T1000 (cell line): Measurements from ENCODE around the gene DHX8.
A peak's percentile ranks its signal among the peaks of the same experiment; 100 is the strongest.
"Not testable (repeated sequence)": the region's sequence is repeated elsewhere in the genome, so short reads cannot be mapped to it uniquely, and the experiment has no call there.

Experiments used
- DNase-seq: peaks from one replicate; lab custom pipeline; 2025; ENCODE audit warnings: mixed read lengths; lab: John Stamatoyannopoulos, UW

The DHX8 gene

DNA sequence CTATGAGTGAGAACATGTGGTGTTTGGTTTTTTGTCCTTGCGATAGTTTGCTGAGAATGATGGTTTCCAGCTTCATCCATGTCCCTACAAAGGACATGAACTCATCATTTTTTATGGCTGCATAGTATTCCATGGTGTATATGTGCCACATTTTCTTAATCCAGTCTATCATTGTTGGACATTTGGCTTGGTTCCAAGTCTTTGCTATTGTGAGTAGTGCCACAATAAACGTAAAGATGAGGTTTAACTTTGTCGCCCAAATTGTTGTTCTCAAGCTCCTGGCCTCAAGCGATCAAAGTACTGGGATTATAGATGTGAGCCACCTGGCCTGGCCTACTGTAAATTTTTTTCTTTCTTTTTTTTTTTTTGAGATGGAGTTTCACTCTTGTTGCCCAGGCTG is 21.2 kb upstream of the DHX8 start:
- DNase-seq, result not testable (repeated sequence)

DNA sequence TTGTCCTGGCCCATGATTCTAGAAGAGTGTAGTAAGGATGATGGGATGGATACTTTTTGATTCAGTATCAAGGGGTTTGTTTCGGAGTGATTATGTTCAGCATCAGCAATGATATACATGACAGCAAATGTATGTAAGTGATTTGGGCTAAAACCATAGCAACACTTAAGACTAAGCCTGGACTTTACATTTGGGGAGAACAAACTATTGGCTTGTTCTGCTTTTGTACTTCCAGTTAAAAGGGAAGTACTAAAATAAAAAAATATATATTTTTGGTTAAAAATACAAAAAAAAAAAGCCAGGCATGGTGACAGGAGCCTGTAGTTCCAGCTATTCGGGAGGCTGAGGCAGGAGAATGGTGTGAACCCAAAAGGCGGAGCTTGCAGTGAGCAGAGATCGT is 20.5 kb upstream of the DHX8 start:
- no peak for DNase-seq

DNA sequence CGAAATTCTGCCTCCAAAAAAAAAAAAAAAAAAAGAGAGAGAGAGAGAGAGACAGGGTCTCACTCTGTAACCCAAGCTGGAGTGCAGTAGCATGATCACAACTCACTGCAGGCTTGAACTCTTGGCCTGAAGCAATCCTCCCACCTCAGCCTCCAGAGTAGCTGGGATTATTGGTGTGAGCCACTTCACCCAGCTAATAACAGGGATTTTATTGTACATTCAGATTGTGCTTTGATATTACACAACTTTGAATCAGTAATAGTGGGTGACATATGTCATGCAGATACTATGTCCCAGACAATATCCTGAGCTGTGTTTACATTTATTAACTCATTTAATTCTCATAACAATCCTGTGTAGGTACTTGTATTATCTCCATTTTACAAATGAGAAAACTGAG is 19.7 kb upstream of the DHX8 start:
- DNase-seq, result no peak

DNA sequence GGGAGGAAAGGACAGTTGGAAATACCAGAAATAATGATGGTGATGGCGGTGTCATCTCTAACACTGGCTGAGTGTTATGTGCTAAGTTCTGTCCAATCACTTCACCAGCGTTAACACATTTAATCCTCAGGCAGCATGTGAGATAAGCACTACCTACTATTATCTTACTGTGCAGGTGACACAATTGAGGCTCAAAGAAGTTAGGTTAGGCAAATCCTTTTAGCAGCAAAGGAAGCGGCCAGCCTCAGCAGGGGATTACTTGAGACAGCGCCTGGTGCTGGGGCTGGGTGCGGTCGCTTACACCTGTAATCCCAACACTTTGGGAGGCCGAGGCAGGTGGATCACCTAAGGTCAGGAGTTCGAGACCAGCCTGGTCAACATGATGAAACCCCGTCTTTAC is 18.7 kb upstream of the DHX8 start:
- DNase-seq, result no peak

DNA sequence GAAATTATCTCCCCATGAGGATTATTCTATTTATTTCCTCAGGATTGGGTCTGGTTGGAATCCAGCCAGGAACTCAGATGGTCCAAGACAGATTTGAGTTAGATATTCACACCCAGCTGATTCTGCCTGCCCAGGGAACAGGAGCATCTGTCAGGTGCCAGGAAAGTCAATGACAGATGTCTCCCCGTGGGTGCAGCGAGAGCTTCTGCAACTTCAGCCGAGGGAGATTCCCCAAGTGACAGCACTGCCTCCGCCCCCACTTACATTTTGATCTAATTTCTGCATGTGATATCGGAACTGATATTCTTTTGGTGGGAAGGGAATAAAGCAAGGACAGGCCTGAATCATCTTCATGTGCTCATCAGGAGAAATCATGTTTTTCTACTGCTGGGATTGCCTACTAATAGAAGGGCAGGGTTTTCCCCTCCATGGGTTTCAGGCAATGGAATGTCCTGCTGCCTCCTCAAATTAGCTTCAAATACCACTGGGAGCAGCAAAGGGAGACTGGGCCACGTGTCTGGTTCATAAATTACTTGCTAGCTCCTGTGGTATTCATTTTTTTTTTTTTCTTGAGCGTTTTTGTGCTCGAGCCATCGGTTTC is 15.7 kb upstream of the DHX8 start:
- no peak for DNase-seq

DNA sequence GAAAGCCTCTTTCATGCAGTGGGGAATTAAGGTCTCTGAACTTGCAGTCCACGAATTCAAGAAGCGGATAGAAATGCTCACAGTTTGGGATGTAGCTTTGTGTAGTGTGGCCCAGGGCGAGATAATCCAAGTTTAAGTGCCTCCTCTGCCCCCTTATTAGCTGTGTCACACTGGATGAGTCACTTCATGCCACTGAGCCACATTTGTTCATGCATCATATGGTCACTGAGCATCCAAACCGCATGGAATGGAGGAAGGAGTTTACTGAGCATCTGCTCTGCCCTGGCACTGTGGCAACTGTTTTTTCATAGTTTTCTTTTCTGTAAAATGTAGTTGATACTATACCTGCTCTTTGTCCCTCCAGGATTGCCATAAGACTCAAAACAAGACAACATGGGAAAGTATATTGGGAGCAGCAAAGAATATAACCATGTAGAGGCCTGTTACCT is 15.1 kb upstream of the DHX8 start:
- peak; percentile 30 for DNase-seq

DNA sequence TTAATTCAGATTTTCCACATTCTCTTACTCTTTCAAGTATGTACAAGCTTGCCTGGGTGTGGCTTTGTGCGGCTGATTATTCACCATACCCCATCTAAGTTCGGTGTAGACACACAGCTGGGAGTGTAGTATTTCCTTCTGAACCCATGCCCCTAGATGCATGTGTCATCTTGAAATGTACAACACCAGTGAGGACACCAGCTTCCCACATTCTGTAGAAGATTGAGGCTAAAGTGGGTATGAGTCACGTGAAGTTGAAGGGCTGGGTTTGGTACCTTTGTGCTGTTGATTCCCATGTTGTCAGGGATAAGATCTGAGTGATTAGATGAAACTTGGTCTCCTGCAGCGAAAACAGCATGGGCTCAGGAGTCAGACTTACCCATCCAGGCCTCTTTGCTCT is 14.6 kb upstream of the DHX8 start:
- DNase-seq, result peak; percentile 67

DNA sequence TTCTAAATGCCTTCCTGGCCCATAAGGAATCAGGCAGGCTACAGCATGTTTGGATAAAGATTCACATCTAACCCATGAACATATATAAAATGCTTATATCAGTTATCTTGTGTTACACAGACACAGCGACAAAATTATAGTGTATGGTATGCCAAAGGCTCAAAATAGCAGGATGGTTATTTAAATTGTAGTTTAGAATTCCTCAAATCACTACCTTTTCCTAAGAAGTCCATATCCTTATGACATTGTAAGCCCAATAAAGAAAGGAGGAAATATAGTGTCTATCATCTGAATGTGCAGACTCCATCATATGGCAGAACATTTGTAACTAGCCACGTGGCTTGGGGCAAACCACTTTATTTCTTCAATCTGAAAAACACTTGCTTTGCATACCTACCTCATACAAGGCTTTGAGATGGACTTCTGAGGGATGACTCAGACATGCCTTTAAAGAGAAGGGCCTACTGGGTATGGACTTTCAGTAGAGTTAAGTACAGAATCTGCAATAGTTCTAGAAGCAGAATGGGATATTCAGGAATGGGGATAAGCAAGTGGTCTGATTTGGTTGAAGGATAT is 12.1 kb upstream of the DHX8 start:
- no peak for DNase-seq

DNA sequence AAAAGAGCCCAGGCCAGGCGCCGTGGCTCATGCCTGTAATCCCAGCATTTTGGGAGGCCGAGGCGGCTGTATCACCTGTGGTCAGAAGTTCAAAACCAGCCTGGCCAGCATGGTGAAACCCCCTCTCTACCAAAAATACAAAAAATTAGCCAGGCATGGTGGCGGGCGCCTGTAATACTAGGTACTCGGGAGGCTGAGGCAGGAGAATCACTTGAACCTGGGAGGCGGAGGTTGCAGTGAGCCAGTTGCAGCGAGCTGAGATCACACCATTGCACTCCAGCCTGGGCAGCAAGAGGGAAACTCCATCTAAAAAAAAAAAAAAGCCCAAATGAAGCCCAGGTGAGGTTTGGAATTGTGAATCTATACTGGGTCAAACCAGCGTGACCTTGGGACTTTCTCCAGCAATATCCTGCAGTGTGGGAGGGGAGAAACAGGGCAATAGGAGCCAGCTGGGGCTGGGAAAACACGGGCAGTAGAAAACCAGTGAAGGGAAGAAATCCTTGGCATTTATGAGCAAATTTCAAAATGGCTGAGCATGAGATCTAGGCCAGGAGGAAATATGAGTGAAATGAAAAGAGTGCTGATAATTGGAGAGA is 8.2 kb upstream of the DHX8 start:
- no peak for DNase-seq

DNA sequence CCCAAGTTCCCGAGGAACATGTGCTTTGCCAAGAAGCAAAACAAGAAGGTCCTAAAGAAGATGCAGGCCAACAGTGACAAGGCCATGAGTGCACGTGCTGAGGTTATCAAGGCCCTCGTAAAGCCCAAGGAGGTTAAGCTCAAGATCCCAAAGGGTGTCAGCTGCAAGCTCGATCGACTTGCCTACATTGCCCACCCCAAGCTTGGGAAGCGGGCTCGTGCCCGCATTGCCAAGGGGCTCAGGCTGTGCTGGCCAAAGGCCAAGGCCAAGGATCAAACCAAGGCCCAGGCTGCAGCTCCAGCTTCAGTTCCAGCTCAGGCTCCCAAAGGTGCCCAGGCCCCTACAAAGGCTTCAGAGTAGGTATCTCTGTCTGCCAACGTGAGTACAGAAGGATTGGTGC is 7.5 kb upstream of the DHX8 start:
- DNase-seq, result not testable (repeated sequence)

DNA sequence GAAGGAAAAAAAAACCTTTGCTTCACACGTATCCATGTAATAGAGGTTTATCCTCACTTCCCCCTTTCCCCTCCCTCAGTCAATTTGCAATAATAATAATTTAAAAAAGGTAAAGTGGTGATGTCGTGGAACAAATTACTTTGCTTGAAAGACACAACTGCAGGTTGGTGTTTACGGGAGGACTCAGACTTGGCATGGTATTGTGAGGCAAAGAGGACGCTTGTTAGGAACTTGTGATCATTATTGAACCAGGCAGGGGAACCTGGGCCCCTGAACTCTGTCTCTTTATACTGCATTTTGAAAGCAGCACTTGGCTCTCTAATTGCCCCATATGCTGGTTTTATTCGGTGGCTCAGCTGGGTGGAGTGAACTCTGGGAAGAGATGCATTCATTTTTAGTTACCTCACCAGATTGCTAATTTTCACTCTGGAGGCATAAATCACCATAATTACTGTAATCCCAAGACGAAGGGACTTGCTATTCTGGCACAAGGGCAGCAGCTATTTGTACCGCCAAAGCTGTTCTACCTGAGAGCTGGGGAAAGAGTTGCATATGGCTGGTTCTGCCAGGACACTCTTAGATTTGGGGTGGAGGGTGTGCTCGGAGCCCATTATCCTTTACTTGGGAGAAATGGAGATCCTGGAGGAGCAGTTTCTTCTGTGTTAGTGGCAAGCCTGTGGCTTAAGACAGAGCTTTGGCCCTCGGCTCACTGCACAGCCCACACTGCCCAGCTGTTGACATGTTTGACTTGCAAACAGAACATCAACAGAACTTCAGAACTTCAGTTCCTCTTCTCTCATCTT is 5.7 kb upstream of the DHX8 start:
- no peak for DNase-seq

DNA sequence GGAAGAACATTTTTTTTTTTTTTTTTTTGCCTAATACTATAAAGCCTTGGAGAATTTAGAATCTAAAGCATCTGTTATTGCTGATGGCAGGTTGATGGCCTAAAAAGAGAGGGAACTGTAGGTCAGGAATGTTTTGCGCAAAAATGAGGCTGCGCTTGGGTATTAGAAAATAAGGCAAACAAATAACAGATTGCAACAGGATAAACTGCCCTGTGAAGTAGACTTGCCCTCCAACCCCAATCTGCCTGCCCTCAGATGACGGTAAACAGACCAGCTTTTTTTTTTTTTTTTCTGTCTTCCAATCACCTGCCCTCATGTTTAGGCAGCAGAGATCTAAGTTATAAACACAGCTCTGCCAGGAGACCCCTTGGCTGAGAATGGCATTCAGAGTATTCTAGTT is 3.8 kb upstream of the DHX8 start:
- DNase-seq, result no peak

DNA sequence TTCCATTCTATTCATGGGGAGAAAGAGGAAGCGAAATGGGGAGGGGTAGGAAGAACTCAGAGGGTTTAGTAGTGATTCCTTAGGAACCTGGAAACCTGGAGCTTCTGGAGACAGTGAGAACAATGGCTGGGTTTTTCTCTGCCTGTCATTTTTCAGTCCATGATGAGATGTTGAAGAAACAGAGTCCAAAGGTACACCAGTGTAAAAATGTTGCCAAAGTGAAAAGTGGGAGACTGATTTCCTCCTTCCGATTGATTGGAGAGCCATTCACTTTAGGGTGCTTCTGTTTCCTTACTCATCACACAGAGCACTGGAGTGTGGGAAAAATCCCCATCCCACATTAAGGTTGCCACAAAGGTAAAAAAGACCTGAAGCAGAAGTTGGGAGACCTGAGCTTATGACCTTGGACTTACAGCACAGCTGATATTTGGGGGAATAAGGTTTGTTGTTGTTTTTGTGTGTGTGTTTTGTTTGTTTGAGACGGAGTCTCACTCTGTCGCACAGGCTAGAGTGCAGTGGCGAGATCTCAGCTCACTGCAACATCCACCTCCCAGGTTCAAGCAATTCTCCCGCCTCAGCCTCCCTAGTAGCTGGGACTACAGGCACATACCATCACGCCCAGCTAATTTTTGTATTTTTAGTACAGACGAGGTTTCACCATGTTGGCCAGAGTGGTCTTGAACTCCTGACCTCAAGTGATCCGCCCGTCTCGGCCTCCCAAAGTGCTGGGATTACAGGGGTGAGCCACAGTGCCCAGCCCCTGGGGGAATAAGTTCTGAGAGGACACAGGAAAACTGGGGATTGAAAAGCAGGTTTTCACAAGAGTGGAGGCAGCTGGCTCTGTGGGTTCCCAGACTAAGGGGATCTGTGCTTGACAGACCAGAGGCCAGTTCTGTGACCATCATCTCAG is 1.4 kb upstream of the DHX8 start:
- DNase-seq, result no peak

DNA sequence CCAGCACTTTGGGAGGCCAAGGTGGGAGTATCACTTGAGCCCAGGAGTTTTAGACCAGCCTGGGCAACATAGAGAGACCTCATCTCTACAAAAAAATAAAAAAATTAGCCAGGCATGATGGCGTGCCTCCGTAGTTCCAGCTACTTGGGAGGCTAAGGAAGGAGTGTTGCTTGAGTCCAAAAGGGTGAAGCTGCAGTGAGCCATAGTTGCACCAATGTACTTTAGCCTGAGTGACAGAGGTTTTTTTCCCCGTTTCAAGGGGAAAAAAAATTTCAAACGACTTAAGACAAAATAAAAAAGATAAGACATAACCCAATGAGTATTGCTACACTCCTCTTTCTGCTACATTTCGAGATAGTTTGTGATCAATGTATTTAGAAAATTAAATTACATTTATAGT is 6.8 kb downstream of the DHX8 start:
- no peak for DNase-seq

DNA sequence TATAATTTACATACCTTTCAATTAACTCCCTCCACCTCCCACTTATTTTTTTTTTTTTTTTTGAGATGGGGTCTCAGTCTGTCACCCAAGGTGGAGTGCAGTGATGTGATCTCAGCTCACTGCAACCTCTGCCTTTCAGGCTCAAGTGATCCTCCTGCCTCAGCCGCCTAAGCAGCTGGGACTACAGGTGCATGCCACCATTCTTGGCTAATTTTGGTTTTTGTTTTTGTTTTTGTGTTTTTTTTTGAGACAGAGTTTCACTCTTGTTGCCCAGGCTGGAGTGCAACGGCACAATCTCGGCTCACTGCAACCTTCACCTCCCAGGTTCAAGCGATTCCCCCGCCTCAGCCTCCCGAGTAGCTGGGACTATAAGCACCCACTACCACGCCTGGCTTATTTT is 25.7 kb downstream of the DHX8 start:
- DNase-seq, result not testable (repeated sequence)

DNA sequence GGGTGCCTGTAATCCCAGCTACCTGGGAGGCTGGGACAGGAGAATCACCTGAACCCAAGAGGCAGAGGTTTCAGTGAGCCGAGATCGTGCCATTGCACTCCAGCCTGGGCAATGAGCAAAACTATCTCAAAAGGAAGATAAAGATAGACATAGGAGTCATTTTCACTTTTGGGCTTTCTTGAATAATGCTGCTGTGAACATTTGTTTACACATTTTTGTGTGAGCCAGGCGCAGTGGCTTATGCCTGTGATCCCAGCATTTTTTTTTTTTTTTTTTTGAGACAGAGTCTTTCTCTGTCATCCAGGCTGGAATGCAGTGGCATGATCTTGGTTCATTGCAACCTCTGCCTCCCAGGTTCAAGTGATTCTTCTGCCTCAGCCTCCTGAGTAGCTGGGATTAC is 27.4 kb downstream of the DHX8 start:
- DNase-seq, result not testable (repeated sequence)

DNA sequence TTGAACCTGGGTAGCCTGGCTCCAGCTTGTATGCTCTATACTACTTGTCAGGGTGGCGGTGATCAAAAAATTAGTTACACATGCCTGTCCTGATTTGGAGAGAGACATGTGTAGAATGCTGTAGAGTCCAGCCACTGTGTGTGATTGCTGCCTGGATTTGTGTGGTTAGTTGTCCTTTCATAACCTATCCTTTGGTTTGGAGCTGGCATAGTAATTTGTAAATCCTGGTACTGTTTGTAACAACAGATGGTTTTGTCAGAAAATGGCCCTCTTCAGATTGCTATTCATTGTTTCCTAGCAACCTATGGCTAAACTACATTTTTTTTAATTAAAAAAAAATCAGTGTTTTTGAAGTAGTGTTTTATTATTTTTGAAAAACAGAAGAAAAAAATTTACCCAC is 31.9 kb downstream of the DHX8 start:
- DNase-seq, result no peak

DNA sequence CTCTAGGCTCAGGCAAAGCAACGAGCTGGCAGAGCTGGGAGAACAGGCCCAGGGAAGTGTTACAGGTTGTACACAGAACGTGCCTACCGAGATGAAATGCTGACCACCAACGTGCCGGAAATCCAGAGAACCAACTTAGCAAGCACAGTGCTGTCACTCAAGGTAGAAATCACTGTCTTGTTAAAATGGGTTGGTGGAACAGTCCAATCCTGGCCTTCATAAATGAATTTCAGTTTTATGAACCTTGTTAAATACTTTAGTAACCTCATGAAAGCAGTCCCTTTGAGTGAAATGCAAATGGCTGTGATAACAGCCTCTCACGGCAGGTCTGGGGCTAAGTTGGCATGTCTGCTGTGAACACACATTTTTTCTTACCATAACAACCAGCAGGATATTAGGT is 33.4 kb downstream of the DHX8 start:
- no peak for DNase-seq

DNA sequence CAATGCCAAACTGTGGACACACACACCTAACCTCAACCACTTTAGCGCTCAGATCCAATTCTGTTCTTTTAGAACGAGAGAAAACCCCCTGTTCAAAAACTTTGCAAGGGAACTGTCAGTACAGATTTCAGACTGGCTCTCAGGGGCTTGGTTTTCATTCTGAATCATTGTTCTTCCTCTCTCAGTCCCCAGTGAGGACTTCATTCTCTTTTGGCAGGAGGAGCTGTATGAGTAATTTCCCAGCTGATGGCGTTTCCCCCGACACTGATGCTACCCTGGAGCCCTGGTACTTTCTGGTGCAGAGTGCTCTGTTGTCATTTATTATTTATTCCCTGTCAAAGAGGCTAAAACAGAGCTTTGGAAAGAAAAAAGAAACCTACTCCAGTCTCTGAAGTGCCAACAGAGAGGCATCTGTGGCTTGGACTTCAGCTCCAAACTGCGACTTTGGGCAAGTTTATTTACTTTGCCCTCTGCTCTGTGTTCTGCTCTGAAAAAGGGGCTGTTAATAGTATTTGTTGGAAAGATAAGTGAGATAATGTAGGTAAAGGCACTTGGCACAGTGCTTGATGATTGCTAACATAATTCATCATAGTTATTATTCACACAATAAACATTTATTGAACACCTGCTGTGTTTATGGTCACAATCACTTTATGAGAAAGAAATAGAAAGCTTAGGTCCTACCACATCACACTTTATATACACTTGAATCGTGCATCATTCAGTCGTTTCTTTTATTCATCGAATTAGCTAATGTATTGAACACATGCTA is 34.0 kb downstream of the DHX8 start:
- DNase-seq, result no peak

DNA sequence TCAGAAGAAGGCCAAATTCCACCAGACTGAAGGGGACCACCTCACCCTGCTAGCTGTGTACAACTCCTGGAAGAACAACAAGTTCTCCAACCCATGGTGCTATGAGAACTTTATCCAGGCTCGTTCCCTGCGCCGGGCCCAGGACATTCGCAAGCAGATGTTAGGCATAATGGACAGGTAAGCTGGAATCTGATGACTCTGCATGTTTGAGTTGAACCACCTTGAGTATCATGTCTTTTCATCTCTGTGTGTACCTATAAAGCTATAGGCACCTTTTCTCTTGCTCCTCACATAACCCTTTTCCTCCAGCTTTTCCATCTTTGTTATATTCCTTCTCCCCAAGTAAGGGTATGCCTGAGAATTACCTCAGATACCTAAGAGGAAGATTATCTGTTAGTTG is 37.6 kb downstream of the DHX8 start:
- DNase-seq, result no peak

DNA sequence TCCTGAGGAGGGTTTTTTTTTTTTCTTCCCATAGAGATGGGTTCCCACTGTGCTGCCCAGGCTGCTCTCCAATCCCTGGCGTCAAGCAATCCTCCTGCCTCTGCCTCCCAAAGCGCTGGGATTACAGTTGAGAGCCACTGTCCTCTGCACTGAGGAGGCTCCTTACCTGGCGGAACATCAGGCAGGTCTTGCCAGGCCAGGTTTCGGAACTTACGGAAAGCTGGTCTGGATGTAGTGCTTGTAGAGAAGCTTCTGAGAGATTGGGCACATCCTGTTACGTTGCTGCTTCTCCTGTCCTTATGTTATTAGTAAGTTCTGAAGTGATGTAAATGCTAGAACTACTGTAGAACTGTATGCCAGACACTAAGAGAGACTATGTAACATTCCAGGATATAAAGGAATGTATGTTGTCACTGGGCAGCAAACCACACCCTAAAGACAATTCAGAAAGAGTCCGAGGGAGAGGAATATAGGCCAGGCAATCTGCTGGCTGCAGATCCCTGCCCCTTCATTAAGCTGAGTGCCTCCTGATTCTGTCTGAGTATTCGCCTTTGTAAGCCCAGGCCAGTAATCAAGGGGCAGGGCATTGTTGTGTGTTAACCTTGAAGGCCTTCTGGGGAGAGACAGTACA is 41.3 kb downstream of the DHX8 start:
- DNase-seq, result no peak
